Measurements from ENCODE around the gene MICALL2.

MICALL2 gene

DNA sequence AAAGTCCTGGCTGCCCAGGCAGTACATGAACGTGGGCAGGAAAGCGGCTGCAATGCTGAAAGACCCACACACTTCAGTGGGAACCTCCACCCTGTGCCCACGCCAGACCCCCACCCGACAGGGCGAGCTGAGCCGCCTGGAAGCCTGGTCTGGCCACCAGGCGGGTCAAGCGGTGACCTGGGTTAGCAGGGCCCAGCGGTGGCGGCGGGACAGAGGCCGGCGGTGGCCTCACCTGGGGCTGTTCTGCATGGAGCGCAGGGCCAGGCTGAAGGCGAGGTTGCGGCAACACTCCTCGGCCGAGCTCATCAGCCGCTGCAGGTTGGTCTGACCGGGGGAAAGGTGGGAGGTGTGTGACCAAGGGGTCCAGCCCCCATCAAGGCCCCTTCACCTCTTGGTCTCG is 11.6 kb upstream of the MICALL2 start:
- no peak overlapping the region for H3K4me3 ChIP-seq (ENCODE audit: control insufficient read depth, low read depth, low read length)
- TF ChIP-seq CTCF (conservative IDR thresholded peaks at IDR 0.05; ENCODE audit: control insufficient read depth, insufficient read depth, low read depth, low read length): no peak
- no peak for DNase-seq (ENCODE audit: low read depth)

DNA sequence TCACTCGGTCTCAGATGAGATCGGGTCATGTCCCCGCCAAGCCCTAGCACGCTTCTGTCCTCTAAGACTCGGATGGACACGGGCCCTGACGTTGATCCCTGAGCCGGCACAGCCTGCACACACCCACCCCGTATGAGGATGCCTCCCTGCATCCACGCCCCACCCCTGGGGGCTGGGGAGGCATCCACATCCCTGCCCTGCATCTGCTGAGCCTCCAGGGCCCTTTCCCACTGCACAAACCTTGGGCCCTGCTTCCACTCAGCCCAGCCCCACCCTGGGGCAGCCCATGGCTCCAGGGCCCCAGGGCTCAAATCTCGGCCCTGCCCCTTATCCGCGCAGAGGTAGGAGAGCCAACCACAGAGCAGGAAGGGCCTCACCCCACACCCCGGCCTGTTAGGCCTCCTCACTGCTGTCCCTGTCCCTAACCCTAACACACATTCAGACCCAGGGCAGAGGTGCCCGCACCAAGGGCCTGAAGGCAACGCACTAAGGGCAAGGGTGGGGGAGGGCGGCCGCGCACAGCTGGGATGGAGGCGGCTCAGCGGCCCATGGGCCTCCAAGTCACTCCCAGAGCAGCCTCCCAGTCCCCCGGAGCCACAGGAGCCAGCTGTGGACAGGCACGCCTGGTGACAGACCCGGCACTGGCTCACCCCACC is 9.5 kb upstream of the MICALL2 start:
- DNase-seq (ENCODE audit: low read depth): no peak
- no peak overlapping the region for H3K4me3 ChIP-seq (ENCODE audit: control insufficient read depth, low read depth, low read length)
- no peak for TF ChIP-seq CTCF (conservative IDR thresholded peaks at IDR 0.05; ENCODE audit: control insufficient read depth, insufficient read depth, low read depth, low read length)

- no peak overlapping the region for H3K4me3 ChIP-seq (ENCODE audit: control insufficient read depth, low read depth, low read length)
- DNase-seq (ENCODE audit: low read depth): no peak
- TF ChIP-seq CTCF (conservative IDR thresholded peaks at IDR 0.05; ENCODE audit: control insufficient read depth, insufficient read depth, low read depth, low read length): no peak
These were observed 8.9 kb upstream of the MICALL2 start for GRCh38 chr7:1468203-1468602.

DNA sequence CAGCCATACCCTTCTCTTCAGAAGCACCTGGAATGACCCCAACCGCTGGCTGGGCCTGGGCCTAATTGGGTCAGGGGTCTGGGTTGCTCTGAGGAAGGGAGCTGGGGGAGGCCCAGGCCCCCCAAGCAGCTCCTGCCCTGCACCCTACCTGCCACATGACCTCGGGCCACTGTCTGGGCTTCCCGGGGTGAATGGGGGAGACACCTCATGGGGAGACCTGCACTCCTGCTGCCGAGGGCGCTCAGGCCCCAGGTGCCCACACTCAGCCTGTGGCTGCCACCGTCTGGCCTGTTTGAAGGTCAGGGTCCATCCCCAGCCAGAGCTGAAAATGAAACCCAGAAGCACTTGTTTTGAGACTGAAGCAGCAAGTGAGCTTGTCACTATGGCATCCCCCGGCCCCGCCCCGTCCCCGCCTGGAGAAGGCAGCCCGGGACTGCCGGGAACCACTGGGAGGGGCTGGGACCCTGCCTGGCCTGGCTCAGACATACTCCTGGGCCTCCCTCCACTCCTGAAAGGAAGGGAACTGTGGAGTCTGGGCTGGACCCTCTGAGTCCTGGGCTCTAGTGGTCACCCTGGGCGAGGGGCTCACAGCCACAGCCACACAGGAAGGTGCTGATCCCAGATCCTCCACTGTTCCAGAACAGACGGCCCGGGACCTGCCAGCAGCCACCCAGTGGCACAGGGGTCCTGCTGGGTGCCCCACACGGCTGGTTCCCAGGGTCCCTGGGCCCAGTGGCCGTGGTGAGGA is 7.4 kb upstream of the MICALL2 start:
- no peak for TF ChIP-seq CTCF (conservative IDR thresholded peaks at IDR 0.05; ENCODE audit: control insufficient read depth, insufficient read depth, low read depth, low read length)
- DNase-seq (ENCODE audit: low read depth): peak; percentile 24
- no peak overlapping the region for H3K4me3 ChIP-seq (ENCODE audit: control insufficient read depth, low read depth, low read length)

DNA sequence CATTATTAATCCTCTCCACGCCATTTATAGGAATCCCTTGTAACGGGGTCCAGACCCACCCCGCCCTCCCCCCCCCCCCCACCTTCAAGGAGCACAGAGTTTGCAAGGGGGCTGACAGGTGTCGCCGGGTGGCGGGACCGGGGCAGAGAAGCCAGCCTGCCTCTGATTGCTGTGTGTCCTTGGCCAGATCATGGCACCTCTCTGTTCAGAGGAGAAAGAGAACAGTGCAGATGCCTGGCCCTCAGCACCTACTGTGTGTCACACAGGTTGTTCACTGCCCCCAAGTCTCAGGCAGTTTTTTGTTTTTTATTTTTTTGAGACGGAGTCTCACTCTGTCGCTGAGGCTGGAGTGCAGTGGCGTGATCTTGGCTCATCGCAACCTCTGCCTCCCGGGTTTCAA is 5.4 kb upstream of the MICALL2 start:
- no peak overlapping the region for H3K4me3 ChIP-seq (ENCODE audit: control insufficient read depth, low read depth, low read length)
- no peak for DNase-seq (ENCODE audit: low read depth)
- no peak for TF ChIP-seq CTCF (conservative IDR thresholded peaks at IDR 0.05; ENCODE audit: control insufficient read depth, insufficient read depth, low read depth, low read length)

- no peak for TF ChIP-seq CTCF (conservative IDR thresholded peaks at IDR 0.05; ENCODE audit: control insufficient read depth, insufficient read depth, low read depth, low read length)
- H3K4me3 ChIP-seq (ENCODE audit: control insufficient read depth, low read depth, low read length): no peak overlapping the region
- peak; percentile 36 for DNase-seq (ENCODE audit: low read depth)
These were observed 4.5 kb upstream of the MICALL2 start for GRCh38 chr7:1463676-1464223.
